HCT116 (cell line): ENCODE results near the gene CTSZ.

Experiments
- CEBPB ChIP-seq: IDR thresholded peaks from 2 replicates; pipeline ENCODE4 v1.6.1; 2012; ENCODE audit warnings: low read depth
- CTCF ChIP-seq, 3 experiments: fragments of 200-600 bp in 1 of 3; sonication (generic) in 1 of 3; IDR thresholded peaks in 2 of 3; conservative IDR thresholded peaks in 1 of 3; 2 replicates each; pipeline ENCODE4 v1.5.1; 2012 to 2017; ENCODE audit warnings: low read depth in 2 of 3, low read length in 2 of 3, antibody characterized with exemption in 1 of 3, borderline replicate concordance in 1 of 3, control low read depth in 1 of 3, mild to moderate bottlenecking in 1 of 3, mixed read lengths in 1 of 3, mixed run types in 1 of 3, moderate library complexity in 1 of 3; ENCODE audit not compliant: insufficient read depth in 1 of 3
- EZH2 ChIP-seq: fragments of 200-600 bp; sonication (generic); IDR thresholded peaks from 2 replicates; pipeline ENCODE4 v1.6.1; 2017; ENCODE audit warnings: antibody characterized with exemption, mixed run types
- EZH2phosphoT487 ChIP-seq: fragments of 200-600 bp; IDR thresholded peaks from 2 replicates; pipeline ENCODE4 v1.6.1; 2018; ENCODE audit warnings: antibody characterized with exemption, borderline replicate concordance
- POLR2A ChIP-seq: IDR thresholded peaks from 2 replicates; pipeline ENCODE4 v1.7.0; 2011; ENCODE audit warnings: borderline replicate concordance; ENCODE audit not compliant: insufficient read depth, insufficient read length; ENCODE audit errors: extremely low read depth
- RAD21 ChIP-seq: IDR thresholded peaks from 2 replicates; pipeline ENCODE4 v1.6.1; 2012; ENCODE audit warnings: low read depth, mild to moderate bottlenecking
- REST ChIP-seq: IDR thresholded peaks from 2 replicates; pipeline ENCODE4 v1.6.1; 2012; ENCODE audit warnings: low read depth
- SP1 ChIP-seq: IDR thresholded peaks from 2 replicates; pipeline ENCODE4 v1.6.1; 2012; ENCODE audit warnings: low read depth
- SRF ChIP-seq: IDR thresholded peaks from 2 replicates; pipeline ENCODE4 v1.6.1; 2012; ENCODE audit warnings: low read depth

- no peak for TF ChIP-seq CTCF (IDR thresholded peaks at IDR 0.05 in 2 of 3, conservative IDR thresholded peaks at IDR 0.05 in 1 of 3; ENCODE audit: borderline replicate concordance in 1 of 3, insufficient read depth in 1 of 3, low read depth in 2 of 3, low read length in 2 of 3)
- no peak for TF ChIP-seq REST
- no peak for TF ChIP-seq EZH2phosphoT487
- no peak for TF ChIP-seq SRF
- TF ChIP-seq SP1 = no peak
- TF ChIP-seq POLR2A = no peak
- no peak for TF ChIP-seq EZH2
- no peak for TF ChIP-seq CEBPB
- no peak for TF ChIP-seq RAD21
These were observed 36.6 kb upstream of the CTSZ start for GRCh38 chr20:59043698-59044097.
